Measurements from ENCODE around the gene CREBL2.

DNA sequence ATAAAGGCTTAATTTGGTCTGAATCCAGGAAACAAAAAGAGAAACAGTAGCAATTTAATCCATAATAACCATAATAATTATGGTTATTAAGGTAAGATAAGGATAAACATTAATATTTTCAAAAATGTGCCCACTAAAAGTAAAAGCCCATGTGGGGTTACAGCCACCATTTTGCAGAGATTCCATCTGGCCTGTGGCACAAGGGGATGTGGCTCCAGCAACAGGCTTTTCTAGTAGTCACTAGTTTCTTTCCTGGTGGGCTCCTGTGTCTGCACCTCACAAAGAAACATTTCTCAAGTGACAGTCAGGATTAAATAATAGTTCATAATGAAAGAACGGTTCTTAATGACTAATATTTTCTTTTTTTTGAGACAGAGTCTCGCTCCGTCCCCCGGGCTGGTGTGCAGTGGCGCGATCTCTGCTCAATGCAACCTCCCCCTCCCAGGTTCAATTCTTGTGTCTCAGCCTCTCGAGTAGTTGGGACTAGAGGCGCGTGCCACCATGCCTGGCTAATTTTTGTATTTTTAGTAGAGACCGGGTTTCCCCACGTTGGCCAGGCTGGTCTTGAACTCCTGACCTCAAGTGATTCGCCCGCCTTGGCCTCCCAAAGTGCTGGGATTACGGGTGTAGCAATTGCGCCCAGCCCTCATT, 52.1 kb downstream of the CREBL2 start:
- TF ChIP-seq, protein P1, sequence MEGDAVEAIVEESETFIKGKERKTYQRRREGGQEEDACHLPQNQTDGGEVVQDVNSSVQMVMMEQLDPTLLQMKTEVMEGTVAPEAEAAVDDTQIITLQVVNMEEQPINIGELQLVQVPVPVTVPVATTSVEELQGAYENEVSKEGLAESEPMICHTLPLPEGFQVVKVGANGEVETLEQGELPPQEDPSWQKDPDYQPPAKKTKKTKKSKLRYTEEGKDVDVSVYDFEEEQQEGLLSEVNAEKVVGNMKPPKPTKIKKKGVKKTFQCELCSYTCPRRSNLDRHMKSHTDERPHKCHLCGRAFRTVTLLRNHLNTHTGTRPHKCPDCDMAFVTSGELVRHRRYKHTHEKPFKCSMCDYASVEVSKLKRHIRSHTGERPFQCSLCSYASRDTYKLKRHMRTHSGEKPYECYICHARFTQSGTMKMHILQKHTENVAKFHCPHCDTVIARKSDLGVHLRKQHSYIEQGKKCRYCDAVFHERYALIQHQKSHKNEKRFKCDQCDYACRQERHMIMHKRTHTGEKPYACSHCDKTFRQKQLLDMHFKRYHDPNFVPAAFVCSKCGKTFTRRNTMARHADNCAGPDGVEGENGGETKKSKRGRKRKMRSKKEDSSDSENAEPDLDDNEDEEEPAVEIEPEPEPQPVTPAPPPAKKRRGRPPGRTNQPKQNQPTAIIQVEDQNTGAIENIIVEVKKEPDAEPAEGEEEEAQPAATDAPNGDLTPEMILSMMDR (conservative IDR thresholded peaks at IDR 0.05; ENCODE audit: low read depth, low read length): no peak
- no peak for TF ChIP-seq EZH2 (IDR thresholded peaks at IDR 0.05; ENCODE audit: borderline replicate concordance, low read depth, low read length, poor library complexity, severe bottlenecking)
